Measurements from ENCODE around the gene ABHD16A.

DNA sequence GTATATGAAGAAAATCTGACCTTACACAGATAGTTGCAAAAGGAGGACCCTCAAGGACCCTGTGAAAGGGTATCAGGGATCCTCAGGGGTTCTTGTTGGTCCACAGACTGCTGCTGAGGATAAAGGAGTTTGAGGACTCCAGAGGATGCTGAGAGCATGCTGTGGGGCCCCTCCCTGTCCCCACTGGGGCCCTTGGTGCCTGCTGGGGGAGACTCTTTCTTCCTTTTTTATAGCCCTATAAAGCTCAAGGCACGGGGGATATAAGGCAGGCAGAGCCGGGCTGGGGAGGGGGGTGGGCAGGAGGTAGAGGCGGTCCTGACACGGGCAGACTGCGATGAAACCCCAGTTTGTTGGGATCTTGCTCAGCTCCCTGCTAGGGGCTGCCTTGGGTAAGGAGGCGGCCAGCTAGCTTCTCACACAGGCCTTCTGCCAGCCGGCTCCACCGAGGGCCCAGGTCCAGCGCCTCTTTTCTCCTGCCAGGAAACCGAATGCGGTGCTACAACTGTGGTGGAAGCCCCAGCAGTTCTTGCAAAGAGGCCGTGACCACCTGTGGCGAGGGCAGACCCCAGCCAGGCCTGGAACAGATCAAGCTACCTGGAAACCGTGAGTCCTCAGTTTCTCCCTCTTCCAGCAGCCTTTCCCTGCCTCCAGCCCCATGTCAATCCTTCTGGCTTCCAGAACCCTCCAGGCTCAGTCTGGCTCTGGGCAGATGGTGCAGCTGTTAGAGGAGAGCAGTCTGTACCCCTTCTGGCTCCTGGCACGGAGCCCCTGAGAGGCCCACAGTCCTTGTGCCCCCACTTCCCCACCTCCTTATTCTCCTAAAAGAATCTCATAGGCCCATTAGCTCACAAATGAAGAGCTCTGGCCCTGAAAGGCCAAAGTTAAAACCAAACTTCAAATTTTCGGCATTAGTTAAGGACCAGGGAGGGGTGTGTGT lies 12.2 kb upstream of the ABHD16A start, which contains the start of gene LY6G6D:
- TF ChIP-seq POLR2A (IDR thresholded peaks at IDR 0.05) = no peak
- TF ChIP-seq, protein P1, sequence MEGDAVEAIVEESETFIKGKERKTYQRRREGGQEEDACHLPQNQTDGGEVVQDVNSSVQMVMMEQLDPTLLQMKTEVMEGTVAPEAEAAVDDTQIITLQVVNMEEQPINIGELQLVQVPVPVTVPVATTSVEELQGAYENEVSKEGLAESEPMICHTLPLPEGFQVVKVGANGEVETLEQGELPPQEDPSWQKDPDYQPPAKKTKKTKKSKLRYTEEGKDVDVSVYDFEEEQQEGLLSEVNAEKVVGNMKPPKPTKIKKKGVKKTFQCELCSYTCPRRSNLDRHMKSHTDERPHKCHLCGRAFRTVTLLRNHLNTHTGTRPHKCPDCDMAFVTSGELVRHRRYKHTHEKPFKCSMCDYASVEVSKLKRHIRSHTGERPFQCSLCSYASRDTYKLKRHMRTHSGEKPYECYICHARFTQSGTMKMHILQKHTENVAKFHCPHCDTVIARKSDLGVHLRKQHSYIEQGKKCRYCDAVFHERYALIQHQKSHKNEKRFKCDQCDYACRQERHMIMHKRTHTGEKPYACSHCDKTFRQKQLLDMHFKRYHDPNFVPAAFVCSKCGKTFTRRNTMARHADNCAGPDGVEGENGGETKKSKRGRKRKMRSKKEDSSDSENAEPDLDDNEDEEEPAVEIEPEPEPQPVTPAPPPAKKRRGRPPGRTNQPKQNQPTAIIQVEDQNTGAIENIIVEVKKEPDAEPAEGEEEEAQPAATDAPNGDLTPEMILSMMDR (IDR thresholded peaks at IDR 0.05) = no peak

All from Peyer's patch (tissue), 4 donors.